ENCODE results near the gene TNNT3. TPM values are rescaled to one million over a fixed set of nuclear protein-coding genes. Genes with fewer than 3 reads are reported as not detected.

The TNNT3 gene
- total and polyA plus RNA-seq, 8 donors, result 0.24 to 6.6 (median 1.1) TPM

- FAIRE-seq, result no peak
- WGBS, 2 donors, result 67 to 84% methylated on average over 31 to 33 of the region's 33 CpGs
- Histone ChIP-seq H3K27ac (no peak overlapping the region), H3K27me3 (no peaks in the 10 kb centered on the region), H3K4me3 (no peak overlapping the region), H3K4me1 (no peaks in the 10 kb centered on the region), H3K36me3 (no peaks in the 10 kb centered on the region), H3K9me3 (no peaks in the 10 kb centered on the region)
- no peak for ATAC-seq
- DNase-seq, result peak in 3 of 6 donors; percentile 11 to 68 (median 23)
- intact Hi-C loops (cut with DNase I), result no loop called here
- no peak for TF ChIP-seq CTCF (IDR thresholded peaks at IDR 0.05)
Measured at GRCh38 chr11:1935156-1936071, 15.9 kb downstream of the TNNT3 start.

GRCh38 chr11:1936072-1936780, 16.7 kb downstream of the TNNT3 start:
- Histone ChIP-seq H3K4me1 (no peaks in the 10 kb centered on the region), H3K36me3 (no peaks in the 10 kb centered on the region), H3K9me3 (no peaks in the 10 kb centered on the region), H3K27me3 (no peaks in the 10 kb centered on the region), H3K4me3 (no peak overlapping the region), H3K27ac (no peak overlapping the region)
- intact Hi-C loops (cut with DNase I), result no loop called here
- WGBS, 2 donors, result 86 to 90% methylated on average over 31 to 34 of the region's 34 CpGs
- TF ChIP-seq CTCF (IDR thresholded peaks at IDR 0.05), result no peak
- FAIRE-seq, result no peak
- peak in 4 of 6 donors; percentile 8 to 68 (median 31) for DNase-seq
- no peak for ATAC-seq

- intact Hi-C loops (cut with DNase I), result no loop called here
- H3K36me3 ChIP-seq, result no peaks in the 10 kb centered on the region
Measured at GRCh38 chr11:1936781-1937615, 17.5 kb downstream of the TNNT3 start.

More at GRCh38 chr11:1936781-1937615, 17.5 kb downstream of the TNNT3 start:
- Histone ChIP-seq H3K27me3 (no peaks in the 10 kb centered on the region), H3K4me1 (no peaks in the 10 kb centered on the region), H3K9me3 (no peaks in the 10 kb centered on the region), H3K27ac (no peak overlapping the region), H3K4me3 (no peak overlapping the region)
- FAIRE-seq, result no peak
- peak in 4 of 6 donors; percentile 10 to 69 (median 36) for DNase-seq
- WGBS, 2 donors, result 82 to 88% methylated on average over 34 of the region's 34 CpGs
- no peak for TF ChIP-seq CTCF (IDR thresholded peaks at IDR 0.05)
- ATAC-seq, result no peak

Data from pancreas (tissue), 10 donors.